Adrenal gland (tissue), 12 donors: Measurements from ENCODE around the gene MOCS2. TPM values are rescaled to one million over a fixed set of nuclear protein-coding genes. Genes with fewer than 3 reads are reported as not detected.

Experiments used
- DNase-seq, 7 donors: peaks; one replicate each; pipeline ENCODE4 v3.0.0-alpha.2; 2019 to 2020
- H3K27ac ChIP-seq, 5 donors: fragments of 200-600 bp; sonication (generic) in 4 of 5; 1 replicate in 3 of 5; 2 replicates in 2 of 5; pipeline versions ENCODE4 v1.5.1 to v1.8.0; 2016 to 2020; ENCODE audit warnings: mild to moderate bottlenecking in 1 of 5
- H3K27me3 ChIP-seq: fragments of 200-600 bp; 2 replicates; pipeline ENCODE4 v1.8.0; 2021
- H3K36me3 ChIP-seq, 2 donors: fragments of 200-600 bp; replicated peaks in 1 of 2; 1 replicate in 1 of 2; 2 replicates in 1 of 2; pipeline versions ENCODE4 v1.5.1 to v1.8.0; 2018 to 2022
- H3K4me1 ChIP-seq, 2 donors: fragments of 200-600 bp; replicated peaks in 1 of 2; 1 replicate in 1 of 2; 2 replicates in 1 of 2; pipeline versions ENCODE4 v1.5.1 to v1.8.0; 2018 to 2021
- H3K4me3 ChIP-seq, 4 donors: fragments of 200-600 bp; sonication (generic) in 3 of 4; one replicate each; pipeline ENCODE4 v1.5.1; 2016 to 2018
- H3K9me3 ChIP-seq, 3 donors: fragments of 200-600 bp; sonication (generic) in 1 of 3; replicated peaks in 1 of 3; 1 replicate in 2 of 3; 2 replicates in 1 of 3; pipeline versions ENCODE4 v1.5.1 to v1.8.0; 2016 to 2021
- POLR2A ChIP-seq, 2 donors: fragments of 450-650 bp; IDR thresholded peaks; one replicate each; pipeline ENCODE4 v1.6.1; 2017; ENCODE audit warnings: antibody characterized with exemption in 2 of 2, mild to moderate bottlenecking in 2 of 2, moderate library complexity in 1 of 2
- WGBS, 4 donors: extraction: QIAGEN DNeasy Blood & Tissue Kit in 2 of 4; methylation state at CpG; one replicate each; pipeline versions ENCODE4 v1.1.5 to v1.1.7; 2013 to 2017; 5-methylcytosine and 5-hydroxymethylcytosine counted together
- intact Hi-C, 2 donors: fragments of 100-400 bp; cut with DNase I; formaldehyde crosslinking; loops; one replicate each; pipeline versions ENCODE4 v1.14.1 to v1.15.0; 2022 to 2023
- polyA plus RNA-seq, 3 donors: library from polyadenylated mRNA; stranded (reverse); fragments of 200-250 nt in 2 of 3; fragments of 350-450 nt in 1 of 3; fragmentation: Illumina TruSeq in 1 of 3; extraction: RNeasy Lipid Tissue Mini Kit (QIAGEN cat#74804) in 1 of 3; gene quantifications; one replicate each; pipeline ENCODE4 v1.2.3, GENCODE V29; 2013 to 2014
- total RNA-seq, 9 donors: library from RNA; depleted of rRNA in 4 of 9; stranded (reverse); fragments of >200 nt in 4 of 9; fragments of 120-200 nt in 1 of 9; fragmentation: NEBNext Ultra II Directional in 1 of 9; extraction: Animal tissue kit (Norgen Biotek cat#: 25700) in 1 of 9; gene quantifications; one replicate each; pipeline versions ENCODE4 v1.1.0 to v1.2.4, GENCODE V29; 2013 to 2023
- TF ChIP-seq, protein P1 (sequence below), 6 experiments: fragments of 450-650 bp in 4 of 6; fragments of 200-600 bp in 2 of 6; sonication (generic) in 1 of 6; IDR thresholded peaks; 1 replicate in 5 of 6; 2 replicates in 1 of 6; pipeline versions ENCODE4 v1.5.1 to v1.8.0; 2016 to 2021; ENCODE audit warnings: antibody characterized with exemption in 6 of 6, mild to moderate bottlenecking in 2 of 6, moderate library complexity in 1 of 6
- donor health status: healthy with polysubstance abuse.
- donor health status: Bipolar disorder and iron deficiency.
- donor health status: DM: yes; HTN: yes; CAD: no.
- donor health status: DM: no; HTN: no; CAD: no.
- donor health status: DM: no; HTN: no; CAD: no.
- donor health status: DM: yes; HTN: yes; CAD: no.

Gene MOCS2
- total and polyA plus RNA-seq, 12 donors = 38.2 to 204 (median 82.1) TPM

DNA sequence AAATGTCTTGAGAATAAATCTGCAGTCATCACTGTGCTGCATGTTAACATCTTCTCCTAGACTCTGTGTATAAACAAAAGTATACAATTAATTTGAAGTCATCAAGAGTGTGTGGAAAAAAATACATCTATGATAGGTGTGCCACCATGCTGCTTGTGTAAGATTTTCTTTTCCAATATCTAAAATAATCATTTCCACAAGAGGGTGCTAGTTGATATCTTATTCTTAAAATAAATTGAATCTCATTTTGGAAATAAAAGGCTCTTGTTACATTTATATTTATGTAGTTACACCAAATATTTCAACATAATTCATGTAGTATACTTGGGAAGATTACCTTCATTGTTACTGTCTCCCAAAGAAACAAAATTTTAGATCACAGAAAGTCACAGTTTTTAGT lies 14.1 kb upstream of the MOCS2 start:
- Histone ChIP-seq H3K36me3 (no peaks in the 10 kb centered on the region), H3K9me3 (no peaks in the 10 kb centered on the region), H3K27me3 (no peaks in the 10 kb centered on the region), H3K4me1 (no peaks in the 10 kb centered on the region), H3K4me3 (no peak overlapping the region), H3K27ac (no peak overlapping the region)
- TF ChIP-seq, protein P1, sequence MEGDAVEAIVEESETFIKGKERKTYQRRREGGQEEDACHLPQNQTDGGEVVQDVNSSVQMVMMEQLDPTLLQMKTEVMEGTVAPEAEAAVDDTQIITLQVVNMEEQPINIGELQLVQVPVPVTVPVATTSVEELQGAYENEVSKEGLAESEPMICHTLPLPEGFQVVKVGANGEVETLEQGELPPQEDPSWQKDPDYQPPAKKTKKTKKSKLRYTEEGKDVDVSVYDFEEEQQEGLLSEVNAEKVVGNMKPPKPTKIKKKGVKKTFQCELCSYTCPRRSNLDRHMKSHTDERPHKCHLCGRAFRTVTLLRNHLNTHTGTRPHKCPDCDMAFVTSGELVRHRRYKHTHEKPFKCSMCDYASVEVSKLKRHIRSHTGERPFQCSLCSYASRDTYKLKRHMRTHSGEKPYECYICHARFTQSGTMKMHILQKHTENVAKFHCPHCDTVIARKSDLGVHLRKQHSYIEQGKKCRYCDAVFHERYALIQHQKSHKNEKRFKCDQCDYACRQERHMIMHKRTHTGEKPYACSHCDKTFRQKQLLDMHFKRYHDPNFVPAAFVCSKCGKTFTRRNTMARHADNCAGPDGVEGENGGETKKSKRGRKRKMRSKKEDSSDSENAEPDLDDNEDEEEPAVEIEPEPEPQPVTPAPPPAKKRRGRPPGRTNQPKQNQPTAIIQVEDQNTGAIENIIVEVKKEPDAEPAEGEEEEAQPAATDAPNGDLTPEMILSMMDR (IDR thresholded peaks at IDR 0.05) = peak; percentile 21 to 47 (median 30)
- no peak for TF ChIP-seq POLR2A (IDR thresholded peaks at IDR 0.05)
- intact Hi-C loops = no loop called here
- DNase-seq = no peak

DNA sequence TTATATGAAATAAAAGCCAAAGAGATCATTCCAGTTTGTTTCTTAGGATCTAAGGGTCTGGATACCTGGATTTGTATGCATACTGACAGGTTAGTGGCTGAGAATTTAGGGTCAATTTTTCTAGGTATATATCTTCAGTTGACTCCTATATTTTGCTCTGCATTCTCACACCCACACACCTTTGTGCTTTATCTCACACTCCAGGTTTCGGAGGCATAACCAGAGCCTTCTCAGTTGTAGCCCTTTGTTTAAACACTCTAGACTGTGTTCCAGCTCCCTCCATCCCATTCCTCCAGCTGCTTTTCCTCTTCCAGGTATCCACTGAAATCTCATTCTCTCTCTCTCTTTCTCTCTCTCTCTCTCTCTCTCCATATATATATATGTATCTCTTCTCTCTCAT lies 10.6 kb upstream of the MOCS2 start:
- intact Hi-C loops = no loop called here
- no peak for DNase-seq
- 90 to 100% (median 98%) methylated on average over 1 of the region's 1 CpG for WGBS, 4 donors

DNA sequence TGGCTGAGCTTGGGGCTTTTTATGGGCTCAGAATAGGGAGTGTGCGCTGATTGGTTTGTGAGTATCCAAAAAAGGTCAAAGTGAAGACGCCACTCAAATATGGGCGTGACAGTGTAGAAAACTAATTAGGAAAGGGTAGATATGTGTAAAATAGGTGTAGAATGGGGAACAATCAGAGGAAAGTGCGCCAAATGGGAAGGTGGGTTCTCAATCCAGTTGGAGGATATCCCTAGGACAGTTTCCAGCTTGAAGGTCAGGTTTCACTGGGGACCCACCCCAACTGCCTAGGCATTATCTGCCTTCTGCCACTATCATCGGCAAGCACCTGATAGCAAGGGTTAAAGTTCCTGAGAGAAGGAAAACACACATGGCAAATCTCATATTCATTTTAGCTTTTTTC lies 9.3 kb upstream of the MOCS2 start:
- DNase-seq = no peak
- Histone ChIP-seq H3K27ac (no peak overlapping the region), H3K36me3 (no peaks in the 10 kb centered on the region), H3K4me3 (no peak overlapping the region), H3K4me1 (no peaks in the 10 kb centered on the region), H3K9me3 (no peaks in the 10 kb centered on the region), H3K27me3 (no peaks in the 10 kb centered on the region)
- 75 to 92% (median 85%) methylated on average over 5 of the region's 5 CpGs for WGBS, 4 donors
- intact Hi-C loops = no loop called here
- TF ChIP-seq POLR2A (IDR thresholded peaks at IDR 0.05) = no peak
- TF ChIP-seq, protein P1 (IDR thresholded peaks at IDR 0.05) = no peak

More for the DNA sequence above, 10.6 kb upstream of the MOCS2 start:
- H3K4me1 ChIP-seq = no peaks in the 10 kb centered on the region
- TF ChIP-seq POLR2A (IDR thresholded peaks at IDR 0.05) = no peak
- TF ChIP-seq, protein P1 (IDR thresholded peaks at IDR 0.05) = no peak
- H3K4me3 ChIP-seq = no peak overlapping the region
- no peaks in the 10 kb centered on the region for H3K9me3 ChIP-seq
- no peaks in the 10 kb centered on the region for H3K27me3 ChIP-seq
- H3K27ac ChIP-seq = no peak overlapping the region
- no peaks in the 10 kb centered on the region for H3K36me3 ChIP-seq

DNA sequence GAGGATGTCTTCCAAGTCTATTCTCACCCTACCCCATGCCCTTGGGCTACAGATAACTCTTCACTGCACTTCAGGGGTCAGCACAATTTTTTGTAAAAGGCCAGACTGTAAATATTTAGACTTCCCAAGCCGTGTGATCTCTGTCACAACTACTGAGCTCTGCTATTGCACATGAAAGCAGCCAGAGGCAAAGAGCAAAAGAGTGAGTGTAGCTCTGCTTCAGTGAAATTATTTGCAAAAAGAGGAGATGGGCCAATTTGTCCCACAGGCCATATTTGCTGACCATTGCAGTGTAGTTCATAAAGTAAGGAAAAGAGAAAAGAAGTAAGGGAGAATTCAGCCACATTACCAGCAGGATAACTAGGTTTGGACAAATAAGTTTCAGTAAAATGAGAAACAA lies 7.0 kb upstream of the MOCS2 start:
- no peaks in the 10 kb centered on the region for H3K27me3 ChIP-seq
- 73 to 79% (median 75%) methylated on average over 1 of the region's 1 CpG for WGBS, 4 donors
- TF ChIP-seq POLR2A (IDR thresholded peaks at IDR 0.05) = no peak
- TF ChIP-seq, protein P1 (IDR thresholded peaks at IDR 0.05) = no peak
- H3K9me3 ChIP-seq = no peaks in the 10 kb centered on the region
- no peak for DNase-seq
- no peak overlapping the region for H3K27ac ChIP-seq
- no peaks in the 10 kb centered on the region for H3K36me3 ChIP-seq
- intact Hi-C loops = no loop called here
- H3K4me1 ChIP-seq = no peaks in the 10 kb centered on the region
- H3K4me3 ChIP-seq = no peak overlapping the region
